Subcutaneous adipose tissue (tissue), 4 donors: ENCODE results near the gene IFNLR1. TPM values are rescaled to one million over a fixed set of nuclear protein-coding genes. Genes with fewer than 3 reads are reported as not detected.

Source experiments
- CTCF ChIP-seq: fragments of 450-650 bp; IDR thresholded peaks from one replicate; pipeline ENCODE4 v1.5.1; 2016; ENCODE audit warnings: low read depth, mild to moderate bottlenecking, control low read depth, antibody characterized with exemption, moderate library complexity
- total RNA-seq, 4 donors: library from RNA; depleted of rRNA; stranded (reverse); fragments of >200 nt; gene quantifications; one replicate each; pipeline ENCODE4 v1.1.0, GENCODE V29; 2016

Gene IFNLR1
- 1 to 10 TPM in 1 of 4 donors, under 1 TPM in 2, not detected in 1; 0.22 to 6.1 (median 0.49) TPM for total RNA-seq

- no peak for TF ChIP-seq CTCF
Measured at GRCh38 chr1:24186993-24187790, at the start of gene IFNLR1. TSS of gene IFNLR1 (minus strand) at chr1:24187289. CDS start at chr1:24187248, 41 bp downstream.

- TF ChIP-seq CTCF: no peak
Measured at GRCh38 chr1:24235921-24236788, 49.1 kb upstream of the IFNLR1 start.

GRCh38 chr1:24233684-24234600 is 46.9 kb upstream of the IFNLR1 start:
- TF ChIP-seq CTCF: no peak

- TF ChIP-seq CTCF: no peak
Measured at GRCh38 chr1:24231701-24232100, 44.6 kb upstream of the IFNLR1 start.

GRCh38 chr1:24228311-24228710 is 41.2 kb upstream of the IFNLR1 start:
- TF ChIP-seq CTCF: no peak

- TF ChIP-seq CTCF: no peak
Measured at GRCh38 chr1:24226749-24227148, 39.7 kb upstream of the IFNLR1 start.
